Measurements from ENCODE around the gene GPATCH3. TPM values are rescaled to one million over a fixed set of nuclear protein-coding genes. Genes with fewer than 3 reads are reported as not detected.
A peak's percentile ranks its signal among the peaks of the same experiment; 100 is the strongest.
"Not testable (repeated sequence)": the region's sequence is repeated elsewhere in the genome, so short reads cannot be mapped to it uniquely, and the experiment has no call there.

The GPATCH3 gene
- total RNA-seq, 1 donor: 7.3 TPM

- peak; percentile 58 for TF ChIP-seq CTCF (IDR thresholded peaks at IDR 0.05; ENCODE audit: insufficient read depth, low read depth, low read length)
- no peak overlapping the region for H3K4me3 ChIP-seq (ENCODE audit: low read depth, low read length)
- peak; percentile 48 for DNase-seq (ENCODE audit: low read depth)
Measured at GRCh38 chr1:26887125-26887524, 13.1 kb downstream of the GPATCH3 start.

GRCh38 chr1:26882696-26883463, 17.4 kb downstream of the GPATCH3 start:
- no peak for TF ChIP-seq CTCF (IDR thresholded peaks at IDR 0.05; ENCODE audit: insufficient read depth, low read depth, low read length)
- no peak for DNase-seq (ENCODE audit: low read depth)
- no peak overlapping the region for H3K4me3 ChIP-seq (ENCODE audit: low read depth, low read length)

- H3K4me3 ChIP-seq (ENCODE audit: low read depth, low read length); DNase-seq (ENCODE audit: low read depth): not testable (repeated sequence)
Measured at GRCh38 chr1:26881611-26882010, 18.7 kb downstream of the GPATCH3 start.

- no peak for DNase-seq (ENCODE audit: low read depth)
- no peak for TF ChIP-seq CTCF (IDR thresholded peaks at IDR 0.05; ENCODE audit: insufficient read depth, low read depth, low read length)
- H3K4me3 ChIP-seq (ENCODE audit: low read depth, low read length): no peak overlapping the region
Measured at GRCh38 chr1:26879793-26880192, 20.5 kb downstream of the GPATCH3 start.

DNA sequence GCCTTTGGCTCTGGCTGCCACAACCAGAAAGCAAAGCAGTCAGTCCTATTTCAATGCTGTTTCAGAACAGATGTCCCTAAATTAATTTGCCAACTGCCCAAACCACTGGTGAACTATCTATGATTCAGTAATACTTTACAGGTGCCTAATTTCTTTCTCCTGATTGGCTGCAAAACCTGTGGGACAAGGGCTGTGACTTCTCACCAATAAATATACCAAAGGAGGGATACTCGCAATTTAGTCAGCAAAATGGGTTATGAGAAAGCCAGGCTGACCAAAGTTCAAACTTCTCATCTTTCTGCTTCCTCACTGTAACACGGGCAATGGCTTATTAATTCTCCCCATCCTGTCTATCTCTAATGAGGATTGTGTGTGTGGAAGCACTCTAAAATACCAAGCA, 22.9 kb downstream of the GPATCH3 start:
- H3K4me3 ChIP-seq (ENCODE audit: low read depth, low read length): no peak overlapping the region
- TF ChIP-seq CTCF (IDR thresholded peaks at IDR 0.05; ENCODE audit: insufficient read depth, low read depth, low read length): no peak
- no peak for DNase-seq (ENCODE audit: low read depth)

DNA sequence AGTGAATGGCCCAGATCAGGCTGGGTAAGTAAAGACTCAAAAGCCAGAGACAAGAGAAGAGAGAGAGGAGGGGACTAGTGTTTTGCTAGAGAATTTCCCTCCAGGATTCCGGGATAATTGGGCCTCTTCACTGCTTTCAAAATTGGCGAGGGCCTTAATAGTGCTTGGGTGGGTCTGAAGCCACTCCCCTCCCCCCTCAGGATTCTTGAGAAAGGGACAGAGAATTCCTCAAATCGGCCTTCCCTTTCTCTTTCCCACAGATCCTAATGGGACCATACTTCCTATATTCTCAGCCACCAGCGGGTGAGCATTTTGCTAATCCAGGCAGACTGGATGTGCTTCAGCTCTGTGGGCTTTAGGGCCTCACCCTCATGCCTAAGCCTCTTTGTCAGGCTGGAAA, 25.4 kb downstream of the GPATCH3 start:
- no peak overlapping the region for H3K4me3 ChIP-seq (ENCODE audit: low read depth, low read length)
- TF ChIP-seq CTCF (IDR thresholded peaks at IDR 0.05; ENCODE audit: insufficient read depth, low read depth, low read length): no peak
- DNase-seq (ENCODE audit: low read depth): no peak

GRCh38 chr1:26873097-26873496, 27.2 kb downstream of the GPATCH3 start:
- H3K4me3 ChIP-seq (ENCODE audit: low read depth, low read length); DNase-seq (ENCODE audit: low read depth): not testable (repeated sequence)

All from fibroblast of villous mesenchyme (primary cell).